HG03520 (cell line): ENCODE data around the gene FGF23.
A peak's percentile ranks its signal among the peaks of the same experiment; 100 is the strongest.

Experiments used
- ATAC-seq: cut with Tn5 transposase; IDR thresholded peaks from one replicate; pipeline ENCODE4 v1.9.1; 2021; ENCODE audit warnings: mild to moderate bottlenecking, moderate library complexity; ENCODE audit not compliant: unreplicated experiment

FGF23 gene

GRCh38 chr12:4386801-4387200 lies 7.3 kb upstream of the FGF23 start:
- ATAC-seq: no peak

- ATAC-seq: no peak
Measured at GRCh38 chr12:4383304-4383865, 3.9 kb upstream of the FGF23 start.

GRCh38 chr12:4380332-4380731 lies 820 bp upstream of the FGF23 start:
- no peak for ATAC-seq

- ATAC-seq: no peak
Measured at GRCh38 chr12:4378772-4379171, 740 bp downstream of the FGF23 start.

- no peak for ATAC-seq
Measured at GRCh38 chr12:4375449-4375848, 4.1 kb downstream of the FGF23 start.

- ATAC-seq: no peak
Measured at GRCh38 chr12:4372653-4373052, 6.9 kb downstream of the FGF23 start.

GRCh38 chr12:4370265-4370664 lies 9.2 kb downstream of the FGF23 start:
- ATAC-seq: no peak

GRCh38 chr12:4369548-4369947 lies 10.0 kb downstream of the FGF23 start:
- ATAC-seq: no peak

- no peak for ATAC-seq
Measured at GRCh38 chr12:4366090-4366489, 13.4 kb downstream of the FGF23 start.

- no peak for ATAC-seq
Measured at GRCh38 chr12:4356041-4356327, 23.5 kb downstream of the FGF23 start.

GRCh38 chr12:4355156-4356040 lies 24.1 kb downstream of the FGF23 start:
- no peak for ATAC-seq

- ATAC-seq: no peak
Measured at GRCh38 chr12:4353785-4354208, 25.7 kb downstream of the FGF23 start.

GRCh38 chr12:4346931-4347330 lies 32.6 kb downstream of the FGF23 start:
- ATAC-seq: no peak

GRCh38 chr12:4331842-4332241 lies 47.7 kb downstream of the FGF23 start:
- ATAC-seq: no peak

GRCh38 chr12:4331221-4331620 lies 48.3 kb downstream of the FGF23 start:
- no peak for ATAC-seq

GRCh38 chr12:4330203-4330602 lies 49.3 kb downstream of the FGF23 start:
- ATAC-seq: no peak

GRCh38 chr12:4327293-4327692 lies 52.2 kb downstream of the FGF23 start:
- ATAC-seq: no peak

GRCh38 chr12:4325966-4326365 lies 53.5 kb downstream of the FGF23 start:
- ATAC-seq: no peak

GRCh38 chr12:4324366-4324765 lies 55.1 kb downstream of the FGF23 start:
- ATAC-seq: no peak

- ATAC-seq: no peak
Measured at GRCh38 chr12:4323396-4323795, 56.1 kb downstream of the FGF23 start.

GRCh38 chr12:4322726-4323125 lies 56.8 kb downstream of the FGF23 start:
- no peak for ATAC-seq

- ATAC-seq: peak; percentile 96
Measured at GRCh38 chr12:4320853-4321701, 58.4 kb downstream of the FGF23 start, which contains the start of gene TIGAR. TIGAR (plus strand) TSS chr12:4321213; CDS start chr12:4321272, 59 bp downstream.
